HG02981 (cell line): ENCODE results near the gene SMARCC1.

Experiments used
- ATAC-seq: cut with Tn5 transposase; IDR thresholded peaks from one replicate; pipeline ENCODE4 v1.9.1; 2021; ENCODE audit warnings: mild to moderate bottlenecking, moderate library complexity; ENCODE audit not compliant: unreplicated experiment

SMARCC1 gene

DNA sequence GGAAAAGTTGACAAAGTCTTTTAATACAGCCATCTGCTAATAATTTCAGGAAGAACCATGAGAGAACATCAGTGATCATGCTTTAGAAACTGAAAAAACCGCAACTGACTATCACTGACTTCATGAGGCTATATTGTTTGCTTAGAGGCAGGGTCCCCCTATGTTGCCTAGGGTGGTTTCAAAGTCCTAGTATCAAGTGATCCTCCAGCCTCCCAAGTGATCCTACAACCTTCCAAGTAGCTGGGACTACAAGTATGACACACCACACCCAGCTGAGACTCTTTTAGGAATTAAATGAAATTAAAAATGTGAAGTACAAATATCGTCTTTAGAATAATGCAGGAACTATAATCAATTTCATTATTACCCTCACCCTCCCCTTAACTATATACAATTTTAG lies 144.8 kb downstream of the SMARCC1 start:
- no peak for ATAC-seq

DNA sequence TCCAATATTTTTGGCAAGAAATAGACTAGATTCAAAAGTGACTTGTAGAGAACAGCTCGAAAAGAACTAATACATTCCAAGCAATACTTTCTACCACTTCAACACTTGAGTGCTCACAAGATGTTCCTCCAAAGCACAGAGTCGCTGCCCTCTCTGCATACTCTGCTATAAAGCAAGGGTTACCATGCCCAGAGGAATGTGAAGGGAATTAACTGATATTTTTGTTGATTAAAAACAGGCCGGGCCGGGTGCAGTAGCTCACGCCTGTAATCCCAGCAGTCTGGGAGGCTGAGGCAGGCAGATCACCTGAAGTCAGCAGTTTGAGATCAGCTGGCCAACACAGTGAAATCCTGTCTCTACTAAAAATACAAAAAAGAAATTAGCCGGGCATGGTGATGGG lies 145.5 kb downstream of the SMARCC1 start:
- ATAC-seq = no peak

DNA sequence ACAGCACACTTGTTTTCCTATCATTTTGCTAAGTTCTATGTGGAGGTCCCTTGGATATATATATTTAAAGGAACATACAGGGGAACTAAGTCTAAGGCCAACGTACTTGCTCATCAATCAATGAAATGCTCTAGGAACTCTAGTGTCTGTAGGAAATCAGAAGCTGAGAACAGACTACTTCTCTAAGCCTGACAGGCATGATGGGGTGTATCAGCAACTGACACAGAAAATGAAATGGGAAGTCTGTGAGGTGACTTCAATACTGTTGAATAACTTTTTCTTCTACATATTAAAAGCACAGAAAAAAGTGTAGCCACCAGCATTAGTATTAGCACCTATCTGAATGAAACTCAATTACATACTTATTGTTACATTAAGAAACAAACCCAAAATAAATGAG lies 146.2 kb downstream of the SMARCC1 start:
- no peak for ATAC-seq

DNA sequence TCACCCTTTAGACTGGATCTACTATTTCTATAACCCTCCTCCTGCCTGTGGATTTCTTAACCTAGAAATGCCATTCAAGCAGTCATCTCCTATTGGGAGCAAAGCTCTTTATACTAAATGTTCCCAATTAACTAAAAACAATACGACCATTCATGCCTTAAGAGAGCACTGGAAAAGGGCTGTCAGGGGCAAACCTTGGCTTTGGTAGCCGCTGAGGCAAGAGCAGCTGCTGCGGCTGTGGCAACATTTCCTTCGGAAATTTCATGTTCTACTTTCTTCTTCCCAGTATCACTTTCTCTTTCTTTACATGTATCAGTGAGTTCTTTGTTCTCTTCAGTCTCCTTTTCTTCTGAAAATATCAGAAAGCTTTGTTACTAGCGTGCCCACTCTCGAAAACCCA lies 146.7 kb downstream of the SMARCC1 start:
- no peak for ATAC-seq

DNA sequence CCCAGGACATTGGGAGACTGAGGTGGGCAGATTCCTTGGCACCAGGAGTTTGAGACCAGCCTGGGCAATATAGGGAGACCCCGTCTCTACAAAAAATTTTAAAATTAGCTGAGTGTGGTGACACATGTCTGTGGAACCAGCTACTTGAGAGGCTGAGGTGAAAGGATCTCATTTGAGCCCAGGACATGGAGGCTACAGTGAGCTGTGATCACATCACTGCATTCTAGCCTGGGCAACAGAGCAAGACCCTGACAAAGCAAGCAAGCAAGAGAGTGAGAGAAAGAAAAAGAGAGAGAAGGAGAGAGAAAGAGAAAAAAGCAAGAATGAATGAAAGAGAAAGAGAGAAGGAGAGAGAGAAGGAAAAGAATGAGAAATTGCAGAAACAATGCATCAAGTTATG lies 150.9 kb downstream of the SMARCC1 start:
- no peak for ATAC-seq

DNA sequence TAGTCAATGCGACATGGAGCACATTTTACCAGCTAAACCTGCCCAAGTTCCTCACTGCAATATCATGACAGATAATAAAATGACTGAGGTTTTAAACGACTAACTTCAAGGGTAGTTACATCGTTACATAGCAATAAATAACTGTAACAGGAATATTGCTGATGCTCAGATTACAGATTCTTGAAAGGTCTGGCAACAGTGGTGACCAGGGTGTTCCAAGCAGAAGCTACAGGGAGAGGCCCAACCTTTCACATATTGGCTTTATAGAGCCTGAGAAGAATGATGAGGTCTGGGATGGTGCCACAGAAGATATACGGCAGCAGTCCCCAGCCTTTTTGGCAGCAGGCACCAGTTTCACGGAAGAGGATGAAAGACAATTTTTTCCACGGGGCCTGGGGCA lies 151.9 kb downstream of the SMARCC1 start:
- ATAC-seq = no peak

DNA sequence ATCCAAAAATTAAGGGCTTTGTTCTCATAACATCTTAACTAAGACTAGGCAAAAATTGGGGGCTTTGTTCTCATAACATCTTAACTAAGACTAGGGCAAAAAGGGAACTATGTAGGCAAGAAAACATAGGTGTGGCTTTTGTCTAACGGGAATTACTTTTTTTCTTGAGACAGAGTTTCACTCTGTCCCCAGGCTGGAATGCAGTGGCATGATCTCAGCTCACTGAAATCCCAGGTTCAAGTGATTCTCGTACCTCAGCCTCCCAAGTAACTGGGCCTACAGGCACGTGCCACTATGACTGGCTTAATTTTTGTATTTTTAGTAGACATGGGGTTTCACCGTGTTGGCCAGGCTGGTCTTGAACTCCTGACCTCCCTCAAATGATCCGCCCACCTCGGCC lies 153.3 kb downstream of the SMARCC1 start:
- ATAC-seq = no peak

DNA sequence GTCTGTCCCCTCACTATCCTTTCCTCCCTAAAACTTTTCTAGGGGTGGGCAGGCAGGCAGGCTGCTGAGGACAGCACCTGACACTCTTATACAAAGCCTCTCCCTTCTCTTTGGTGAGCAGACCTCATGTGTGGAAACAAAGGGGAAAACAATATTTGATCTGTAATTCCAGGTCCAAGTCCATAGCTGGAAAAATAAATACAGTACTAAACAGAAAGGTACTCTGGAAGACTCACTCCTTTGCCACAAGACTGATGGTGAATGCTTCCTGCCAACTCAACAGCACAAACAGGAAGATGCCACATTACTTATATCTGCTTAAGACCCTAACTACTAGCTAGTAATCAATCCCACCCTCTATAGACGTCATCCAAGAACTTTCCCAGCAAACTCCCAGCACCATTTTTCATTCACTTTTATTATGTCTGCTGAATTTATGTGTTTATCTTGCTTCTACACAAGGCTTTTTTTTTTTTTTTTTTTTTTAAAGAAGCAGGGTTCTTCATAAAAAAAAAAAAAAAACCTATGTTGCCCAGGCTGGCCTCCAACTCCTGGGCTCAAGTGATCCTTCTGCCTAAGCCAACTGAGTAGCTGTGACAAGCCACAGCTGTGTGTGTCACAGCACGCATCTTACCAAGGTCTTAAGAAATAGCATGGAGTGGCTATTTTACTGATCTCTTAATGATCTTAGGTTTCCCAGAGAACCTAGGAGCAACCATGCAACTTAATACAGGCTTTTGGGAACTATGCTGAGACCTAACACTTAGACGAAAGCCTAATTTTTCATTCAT lies 158.8 kb downstream of the SMARCC1 start:
- no peak for ATAC-seq

DNA sequence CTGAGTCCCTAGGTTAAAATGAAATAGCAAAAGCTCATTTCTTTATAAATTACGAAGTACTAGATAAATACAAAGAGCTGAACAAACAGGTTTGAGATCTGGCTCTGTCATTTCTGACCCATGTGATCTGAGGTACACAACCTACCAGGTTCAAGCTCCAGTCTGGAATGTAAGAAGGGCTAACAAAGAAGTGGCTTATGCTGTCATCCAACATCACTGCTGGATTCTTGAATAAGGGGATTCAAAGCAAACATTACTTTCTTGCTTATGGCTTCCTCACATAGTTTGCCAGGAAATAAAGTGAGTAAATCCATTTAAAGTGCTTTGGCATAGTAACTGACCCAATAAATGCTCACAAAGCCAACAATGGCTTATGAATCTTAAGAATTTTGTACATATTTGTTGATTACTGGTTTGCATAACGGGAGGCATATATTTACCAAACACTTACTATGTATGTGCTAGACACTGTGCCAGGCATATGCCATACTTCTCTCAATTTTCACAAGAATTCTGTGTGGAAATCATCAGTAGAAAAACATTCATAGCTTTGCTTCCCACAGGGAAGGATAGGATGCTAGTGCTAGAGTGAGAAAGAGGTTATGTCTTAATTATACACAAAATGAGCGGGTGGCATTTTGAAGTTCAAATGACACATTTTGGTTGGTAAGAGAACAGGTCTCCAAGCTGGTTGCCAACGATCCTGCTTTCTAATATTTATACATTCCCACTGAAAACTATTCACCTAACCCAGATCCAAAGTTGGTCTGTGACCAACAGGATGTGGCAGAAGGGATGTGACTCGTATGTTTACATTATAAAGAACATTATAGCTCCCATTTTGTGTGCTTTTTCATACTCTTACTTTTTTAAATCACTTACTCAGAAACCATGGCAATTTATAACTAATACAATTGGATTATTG lies 164.3 kb downstream of the SMARCC1 start:
- no peak for ATAC-seq

DNA sequence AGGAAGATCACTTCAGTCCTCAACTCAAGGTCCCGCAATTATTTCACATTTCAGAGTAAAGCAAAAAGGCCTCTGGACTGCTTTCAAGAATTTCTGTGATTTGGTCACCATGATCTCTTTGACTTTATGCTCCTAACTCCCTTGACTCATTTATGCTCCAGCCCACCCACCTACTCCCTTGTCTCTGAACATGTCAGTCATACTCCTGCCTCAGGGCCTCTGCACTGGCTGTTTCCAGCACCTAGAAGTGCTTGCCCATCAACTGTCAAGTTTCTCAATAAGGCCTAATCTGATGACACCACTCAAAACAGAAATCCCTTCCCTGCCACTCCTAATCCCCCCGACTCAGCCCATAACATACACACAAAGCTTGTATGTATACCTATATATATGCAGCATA lies 166.9 kb downstream of the SMARCC1 start:
- ATAC-seq = no peak

DNA sequence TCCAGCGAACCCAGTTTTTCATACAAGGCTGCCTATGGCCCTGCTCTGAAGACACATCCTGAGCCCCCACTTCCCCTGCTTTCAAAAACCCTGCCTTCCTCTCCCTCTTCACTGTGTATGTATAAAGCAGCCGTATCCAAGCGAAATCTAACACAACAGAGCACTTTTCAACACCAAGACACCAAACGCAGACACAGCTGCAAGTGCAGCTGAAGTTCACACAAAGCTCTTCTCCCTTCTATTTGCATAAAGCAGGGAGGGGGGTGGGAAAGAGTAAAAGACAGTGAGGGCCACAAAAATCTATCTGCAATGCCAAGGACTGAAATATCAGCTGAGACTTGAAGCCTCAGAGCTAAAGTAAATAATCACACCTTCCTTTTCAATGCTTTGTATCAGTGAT lies 168.0 kb downstream of the SMARCC1 start:
- ATAC-seq = no peak

DNA sequence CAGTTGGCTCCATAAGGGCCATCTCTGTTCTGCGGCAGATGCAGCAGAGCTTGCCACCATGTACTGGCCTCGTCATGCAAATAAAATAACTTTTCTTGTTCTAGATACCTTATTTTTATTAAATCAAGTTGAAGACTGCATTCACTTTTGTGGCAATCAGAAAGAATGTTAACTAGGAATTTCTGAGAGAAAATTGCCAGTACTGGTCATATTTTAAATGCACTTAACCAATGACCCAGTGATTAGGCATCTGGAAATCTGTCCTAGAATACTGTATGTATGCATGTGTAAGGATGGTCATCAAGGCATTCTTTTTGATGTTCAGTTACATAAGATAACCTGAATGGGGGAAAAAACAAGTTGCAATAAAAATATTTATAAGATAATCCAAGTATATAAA lies 168.8 kb downstream of the SMARCC1 start:
- ATAC-seq = no peak

DNA sequence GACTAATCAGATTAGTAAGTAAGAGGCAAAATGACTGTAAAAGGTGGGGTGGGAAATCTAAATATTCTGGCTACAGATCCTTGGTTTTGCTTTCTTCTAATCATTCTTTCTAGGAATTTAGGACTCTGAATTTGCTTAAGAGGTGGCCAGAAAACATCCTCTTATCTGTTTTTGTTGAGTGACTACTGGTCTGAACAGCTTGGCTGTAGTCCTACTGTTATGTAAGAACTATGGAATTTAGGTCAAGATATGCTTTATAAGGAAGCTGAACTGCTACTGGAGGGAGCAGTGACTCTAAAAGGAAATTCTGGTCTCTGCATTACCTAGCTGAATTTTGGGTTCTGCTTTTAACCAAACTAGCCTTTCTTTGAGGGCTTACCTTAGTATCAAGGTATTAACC lies 169.5 kb downstream of the SMARCC1 start:
- ATAC-seq = no peak

DNA sequence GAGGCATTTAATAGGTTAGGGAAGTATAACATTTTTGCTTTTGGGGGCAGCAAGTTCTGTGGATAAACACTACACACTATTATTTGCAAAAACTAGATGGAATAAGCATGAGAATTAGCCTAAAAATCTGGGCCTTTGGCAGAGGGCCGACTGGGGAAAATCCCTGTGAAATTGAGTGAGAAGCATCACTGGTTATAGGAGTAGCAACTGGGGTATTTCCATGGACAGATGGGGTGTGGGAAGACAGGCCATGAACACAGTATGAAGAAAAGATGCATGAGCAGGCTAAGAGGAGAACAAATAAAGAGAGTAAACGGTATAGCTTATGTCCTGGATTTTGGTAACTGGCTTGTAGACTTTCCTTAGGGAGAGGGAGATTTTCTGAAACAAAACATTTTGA lies 170.1 kb downstream of the SMARCC1 start:
- ATAC-seq = no peak

DNA sequence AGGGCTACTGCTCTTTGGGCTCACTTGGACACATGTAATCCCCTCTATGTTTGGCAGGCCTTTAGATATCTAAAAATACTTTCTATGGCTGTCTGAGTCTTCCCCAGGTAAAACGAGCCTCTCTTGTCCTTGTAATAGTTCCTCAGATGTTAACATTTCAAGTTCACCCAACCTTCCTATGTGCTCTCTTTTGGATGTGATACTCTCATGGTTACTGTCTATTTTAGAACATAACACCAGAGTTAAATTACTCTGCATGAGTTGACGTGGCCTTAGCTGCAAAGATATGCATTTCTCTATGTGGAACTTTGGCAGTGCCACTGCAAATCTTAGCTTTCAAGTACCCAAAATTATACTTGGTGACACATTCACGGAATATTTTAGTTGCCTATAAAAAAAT lies 171.1 kb downstream of the SMARCC1 start:
- no peak for ATAC-seq

DNA sequence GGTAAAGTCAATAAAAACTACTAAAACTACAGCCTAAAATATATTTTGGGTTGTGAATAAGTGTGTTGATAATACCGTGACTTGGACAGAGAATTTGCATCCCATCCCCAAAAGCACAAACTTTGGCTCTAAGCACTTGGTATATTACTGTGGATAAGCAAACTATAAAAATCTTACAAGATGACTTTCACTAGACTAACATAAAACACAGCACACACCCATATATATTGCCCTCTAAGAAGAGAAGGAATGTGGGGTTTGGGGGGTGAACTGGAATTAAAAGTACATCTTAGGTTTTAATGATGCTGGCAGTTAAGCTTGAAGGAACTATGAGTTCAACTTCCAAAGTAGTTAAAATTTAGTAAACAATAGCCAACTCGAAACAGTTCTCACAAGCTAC lies 174.4 kb downstream of the SMARCC1 start:
- ATAC-seq = no peak

DNA sequence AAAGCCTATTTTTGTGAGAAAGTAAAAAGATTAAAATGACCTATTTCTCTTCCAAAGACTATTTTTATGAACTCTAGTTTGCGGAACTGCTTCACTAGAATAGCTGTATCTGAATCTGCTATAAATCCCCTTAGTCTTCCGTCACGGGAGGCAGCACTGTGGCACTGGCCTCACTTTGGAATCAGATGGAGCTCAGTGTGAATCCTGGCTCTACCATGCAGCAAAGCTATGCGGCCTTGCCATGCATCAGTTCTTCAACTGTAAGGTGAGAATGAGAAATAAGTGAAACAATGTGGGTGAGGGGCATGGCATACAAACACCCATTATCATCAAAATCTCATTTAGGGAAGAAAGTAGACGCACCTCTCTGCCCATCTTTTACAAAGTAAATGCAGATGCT lies 175.5 kb downstream of the SMARCC1 start:
- ATAC-seq = no peak

DNA sequence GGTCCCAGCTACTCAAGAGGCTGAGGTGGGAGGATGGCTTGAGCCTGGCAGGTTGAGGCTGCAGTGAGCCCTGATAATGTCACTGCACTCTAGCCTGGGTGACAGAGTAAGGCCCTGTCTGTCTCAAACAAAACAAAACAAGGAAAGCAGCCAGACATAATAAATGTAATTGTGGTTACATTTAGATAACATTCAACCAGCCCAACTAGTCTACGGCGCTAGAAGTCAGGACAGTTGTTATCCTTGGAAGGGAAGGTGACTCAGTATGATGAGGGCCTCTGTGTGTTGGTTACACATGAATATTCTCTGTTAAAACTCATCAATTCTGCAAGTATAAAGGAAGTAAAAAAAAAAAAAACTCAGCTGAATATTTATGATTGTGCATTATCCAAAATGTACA lies 176.0 kb downstream of the SMARCC1 start:
- no peak for ATAC-seq

DNA sequence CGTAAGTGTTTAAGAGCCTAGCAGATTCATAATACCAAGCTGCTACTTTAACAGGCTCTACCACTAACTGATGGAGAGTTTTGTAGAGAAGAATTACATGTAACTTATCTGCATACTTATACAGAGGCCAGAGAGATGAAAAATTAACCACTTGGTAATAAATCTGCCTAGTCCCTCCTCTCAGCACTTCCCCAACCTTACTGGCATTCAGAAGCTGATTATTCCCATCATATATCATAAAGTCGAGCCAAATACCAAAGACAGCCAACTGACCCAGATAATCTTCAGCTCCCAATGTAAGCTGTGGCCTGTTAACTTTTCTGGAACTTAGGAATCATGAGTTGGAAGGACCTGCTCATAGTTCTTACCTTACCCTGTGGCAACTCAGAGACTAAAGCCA lies 177.5 kb downstream of the SMARCC1 start:
- ATAC-seq = no peak

DNA sequence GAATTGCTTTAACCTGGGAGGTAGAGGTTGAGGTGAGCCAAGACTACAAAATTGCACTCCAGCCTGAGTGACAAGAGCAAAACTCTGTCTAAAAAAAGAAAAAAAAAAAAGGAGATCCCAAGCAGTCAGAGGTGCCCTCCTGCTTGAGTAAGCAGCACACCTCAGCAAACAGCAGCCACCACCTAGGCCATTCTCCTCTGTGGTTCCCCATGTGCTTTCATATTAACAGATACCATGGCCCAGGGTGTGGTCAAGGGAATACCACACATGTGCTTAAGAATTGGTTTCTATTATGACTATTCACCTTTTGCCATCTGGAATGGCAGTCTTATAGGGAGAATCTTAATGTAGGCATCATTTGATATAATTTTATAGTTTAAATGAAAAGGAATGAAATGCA lies 178.4 kb downstream of the SMARCC1 start:
- no peak for ATAC-seq

DNA sequence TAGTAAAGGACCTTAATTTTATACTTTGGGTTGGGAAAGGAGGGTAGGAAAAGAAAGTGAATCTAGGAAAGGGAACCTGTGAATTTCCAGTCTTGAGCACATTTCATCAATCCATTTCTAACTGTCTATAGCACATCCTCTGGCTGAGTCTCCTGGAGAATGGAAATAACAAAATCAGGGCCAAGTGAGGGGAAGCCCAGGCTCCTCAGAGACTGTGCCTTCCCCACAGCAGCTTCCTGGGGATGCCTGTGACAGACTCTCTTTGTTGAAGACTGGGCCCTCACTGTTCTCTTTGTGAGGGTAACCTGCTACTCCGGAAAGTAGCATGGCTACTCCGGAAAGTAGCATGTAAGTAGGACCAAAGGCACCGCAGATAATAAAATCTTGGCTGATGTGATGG lies 180.4 kb downstream of the SMARCC1 start:
- ATAC-seq = no peak

DNA sequence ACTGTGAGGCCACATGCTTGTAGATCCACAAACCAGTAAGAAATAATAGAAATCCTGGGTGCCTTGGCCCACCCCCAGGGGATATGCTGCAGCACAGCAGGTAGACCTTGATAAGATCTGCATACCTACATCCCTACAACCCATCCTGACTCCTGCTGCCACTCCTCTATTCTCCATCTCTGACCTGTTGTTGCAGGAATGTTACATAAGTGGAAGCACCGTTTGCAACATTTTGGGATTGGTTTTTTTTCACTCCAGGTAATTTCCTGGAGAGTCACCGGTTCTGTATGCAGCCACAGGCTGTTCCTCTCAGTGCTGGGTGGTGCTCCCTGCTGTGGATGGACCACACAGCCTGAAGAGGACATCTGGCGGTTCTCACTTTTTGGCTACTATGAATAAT lies 186.9 kb downstream of the SMARCC1 start:
- ATAC-seq = no peak
